ENCODE data around the gene WDR90.

WDR90 gene

GRCh38 chr16:640614-641013, 8.6 kb upstream of the WDR90 start:
- no peak for DNase-seq

GRCh38 chr16:641326-642188, 7.6 kb upstream of the WDR90 start, which contains the start of gene MCRIP2:
Gene MCRIP2 (plus strand): TSS chr16:641828. CDS start chr16:641992, 164 bp downstream.
- DNase-seq: peak; percentile 57

GRCh38 chr16:642189-643049, 6.7 kb upstream of the WDR90 start:
- no peak for DNase-seq

DNA sequence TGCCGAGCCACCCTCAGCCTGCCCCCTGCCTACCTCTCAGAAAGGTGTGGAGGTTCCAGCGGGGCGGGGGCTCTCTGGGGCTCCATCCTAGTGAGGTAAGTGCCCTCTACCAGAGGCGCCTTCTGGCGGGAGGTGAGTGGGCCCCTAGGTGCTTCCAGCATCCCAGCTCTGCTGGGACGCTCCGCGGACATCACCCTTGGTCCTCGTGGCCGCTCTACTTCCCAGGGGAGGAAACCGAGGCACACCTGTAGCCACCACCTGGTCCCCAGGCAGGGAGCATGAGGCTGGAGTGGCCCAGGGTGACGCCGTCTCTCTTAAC, 6.2 kb upstream of the WDR90 start:
- no peak for DNase-seq

- DNase-seq: no peak
These were observed 4.6 kb upstream of the WDR90 start for GRCh38 chr16:644556-644955.

DNA sequence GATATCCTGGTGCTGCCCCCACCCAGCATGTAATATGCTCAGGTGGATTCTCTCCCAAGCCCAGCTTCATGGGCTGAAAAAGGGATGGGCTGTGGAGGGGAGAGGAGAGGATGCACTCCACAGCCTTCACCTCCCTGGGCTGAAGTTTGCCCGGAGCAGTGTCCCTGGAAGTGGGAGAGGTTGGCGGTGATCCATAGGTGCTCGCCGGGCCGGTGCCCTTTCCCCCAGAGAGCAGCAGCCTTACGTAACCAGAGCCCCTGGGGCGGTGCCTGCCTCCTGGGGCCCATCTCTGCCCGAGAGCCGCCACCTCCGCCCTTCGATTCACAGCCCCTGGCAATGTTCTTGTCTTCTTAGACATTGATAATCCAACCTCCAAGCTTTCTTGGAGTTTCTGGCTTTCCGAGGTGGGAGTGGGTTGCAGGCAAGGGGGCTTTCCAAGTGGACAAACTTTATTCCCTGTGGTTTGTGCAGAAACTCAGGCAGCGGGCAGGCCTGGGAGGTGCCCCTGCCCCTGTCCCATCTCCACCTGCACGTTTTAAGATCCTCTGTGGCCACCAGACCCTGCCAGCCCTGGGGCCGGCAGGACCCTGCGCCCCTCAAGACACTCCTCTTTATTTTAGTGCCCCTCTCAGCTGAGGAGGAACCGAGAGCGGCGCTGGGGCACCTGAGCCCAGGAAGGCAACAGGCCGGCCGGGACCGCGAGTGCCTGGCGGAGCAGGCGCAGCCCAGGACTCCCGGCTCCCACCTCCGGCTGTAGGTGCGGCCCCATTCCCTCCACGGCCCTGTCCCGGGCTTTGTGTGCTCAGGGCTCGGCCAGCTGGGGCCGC, 3.1 kb upstream of the WDR90 start:
- DNase-seq: no peak

DNA sequence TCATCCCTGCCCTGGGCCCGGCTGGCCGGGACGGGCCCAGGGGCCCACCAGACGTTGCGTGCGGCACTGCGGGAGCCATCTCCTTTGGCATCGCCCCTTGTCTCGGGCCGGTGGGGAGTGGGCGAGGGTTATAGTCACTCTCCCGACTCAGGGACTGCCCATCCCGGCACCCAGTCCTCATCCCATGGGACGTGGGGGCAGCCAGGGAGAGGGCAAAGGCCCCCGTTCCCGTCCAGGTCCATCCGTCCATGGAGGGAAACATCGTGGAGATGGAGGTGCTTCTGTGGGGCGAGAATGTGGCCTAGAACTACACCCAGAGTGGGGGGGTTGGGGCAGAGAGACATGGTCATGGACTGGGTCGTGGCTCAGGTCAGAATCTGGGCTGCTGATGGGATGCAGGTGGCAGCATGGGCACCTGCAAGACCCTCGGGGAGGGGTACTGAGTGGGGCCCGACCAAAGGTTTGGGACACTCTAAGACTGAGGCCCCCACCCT, 2.4 kb upstream of the WDR90 start:
- no peak for DNase-seq

DNA sequence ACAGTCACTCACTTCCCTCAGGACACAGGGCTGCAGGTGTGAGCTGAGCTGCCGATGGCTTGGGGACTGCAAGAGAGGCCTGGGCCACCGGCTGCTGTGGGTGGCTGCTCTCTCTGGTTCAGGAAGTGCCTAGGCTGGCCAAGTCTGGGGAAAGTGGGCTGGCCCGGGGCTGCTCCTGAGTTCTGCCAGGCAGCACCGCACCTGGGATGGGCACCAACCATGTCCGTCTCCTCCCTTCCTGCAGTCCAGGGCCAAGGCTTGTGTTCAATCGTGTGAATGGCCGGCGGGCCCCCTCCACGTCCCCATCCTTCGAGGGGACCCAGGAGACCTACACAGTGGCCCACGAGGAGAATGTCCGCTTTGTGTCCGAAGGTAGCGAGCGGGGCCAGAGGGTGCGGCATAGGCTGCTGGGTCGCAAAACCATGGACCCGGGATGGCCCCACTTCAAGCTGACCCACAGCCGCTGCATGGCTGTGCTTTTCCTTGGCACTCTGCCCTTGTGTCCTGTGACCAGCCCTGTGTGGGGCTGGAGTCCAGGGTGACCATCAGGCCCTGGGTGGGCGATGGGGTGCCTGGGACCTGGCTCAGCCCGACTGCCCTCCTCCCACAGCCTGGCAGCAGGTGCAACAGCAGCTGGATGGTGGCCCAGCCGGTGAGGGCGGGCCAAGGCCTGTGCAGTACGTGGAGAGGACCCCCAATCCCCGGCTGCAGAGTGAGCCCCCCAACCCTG, 1.8 kb upstream of the WDR90 start:
- no peak for DNase-seq

DNA sequence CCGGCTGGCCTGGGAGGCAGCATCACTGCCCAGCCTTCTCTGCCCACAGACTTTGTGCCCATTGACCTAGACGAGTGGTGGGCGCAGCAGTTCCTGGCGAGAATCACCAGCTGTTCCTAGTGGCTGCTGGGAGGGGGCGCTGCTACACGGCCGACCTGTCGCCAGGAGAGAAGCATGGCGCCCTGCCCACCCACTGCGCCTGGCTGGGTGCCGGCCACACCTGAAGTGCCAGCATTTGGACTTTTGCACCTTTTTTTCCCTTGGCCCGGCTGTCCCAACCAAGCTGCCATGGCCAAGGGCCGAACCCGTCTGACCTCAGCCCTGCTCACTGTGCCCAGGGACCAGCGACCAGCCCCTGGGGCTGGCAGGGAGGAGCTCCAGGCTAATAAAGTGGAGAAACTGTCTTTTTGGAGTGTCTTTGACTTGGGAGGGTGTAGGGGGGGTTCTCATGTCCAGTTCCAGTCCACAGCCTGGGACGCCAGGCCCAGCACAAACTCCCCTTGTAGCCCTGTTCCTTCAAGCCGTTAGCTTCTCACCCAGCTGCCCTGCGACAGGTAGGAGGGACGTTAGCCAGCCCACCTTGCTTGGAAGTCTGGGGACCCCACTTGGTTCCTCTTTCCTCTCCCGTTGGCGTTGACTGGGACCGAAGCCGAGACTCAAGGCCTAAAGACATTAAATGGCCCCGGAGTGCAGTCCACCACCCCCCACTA, 939 bp upstream of the WDR90 start:
- DNase-seq: peak; percentile 20

- no peak for DNase-seq
These were observed 466 bp downstream of the WDR90 start for GRCh38 chr16:649631-650030.

GRCh38 chr16:651844-652243, 2.7 kb downstream of the WDR90 start:
- DNase-seq: no peak

DNA sequence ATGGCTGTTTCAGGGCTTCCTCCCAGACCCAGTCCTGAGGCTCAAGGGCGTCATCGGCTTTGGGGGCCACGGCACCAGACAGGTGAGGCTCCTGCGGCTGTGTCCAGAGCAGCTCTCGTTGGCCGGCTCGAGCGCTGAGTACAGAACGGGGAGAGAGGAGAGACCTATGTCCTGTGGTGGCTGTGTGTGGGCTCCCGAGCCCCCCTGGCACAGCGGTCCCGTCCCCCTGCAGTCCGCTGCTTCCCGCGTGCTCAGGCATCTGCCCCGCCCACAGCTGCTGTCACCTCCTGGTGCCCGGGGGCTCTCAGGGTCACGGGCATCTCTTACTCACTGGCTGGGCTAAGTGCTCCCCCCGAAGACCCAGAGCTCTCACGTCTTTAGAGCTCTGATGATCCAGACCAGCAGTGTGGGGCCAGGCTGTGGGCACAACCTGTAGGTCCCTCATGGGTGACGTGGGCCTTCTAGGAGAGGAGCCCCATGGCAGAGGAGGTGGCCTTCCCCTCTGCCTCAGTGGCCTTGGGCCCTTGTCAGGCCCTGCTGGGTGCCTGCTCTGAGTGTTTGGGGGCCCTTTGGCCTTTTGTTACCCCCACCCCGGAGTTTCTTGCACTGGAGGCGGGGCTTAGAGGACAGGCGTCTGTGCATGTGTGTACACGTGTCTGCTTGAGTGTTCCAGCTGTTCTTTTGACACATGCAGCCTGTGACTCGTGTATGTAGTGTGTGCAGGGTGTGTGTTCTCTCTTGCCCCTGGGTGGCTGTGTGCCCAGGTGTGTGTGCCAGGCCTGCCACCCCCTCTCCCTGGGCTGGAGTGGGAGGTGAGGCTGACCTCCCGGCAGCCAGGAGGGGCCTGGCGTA, 3.5 kb downstream of the WDR90 start:
- DNase-seq: no peak

DNA sequence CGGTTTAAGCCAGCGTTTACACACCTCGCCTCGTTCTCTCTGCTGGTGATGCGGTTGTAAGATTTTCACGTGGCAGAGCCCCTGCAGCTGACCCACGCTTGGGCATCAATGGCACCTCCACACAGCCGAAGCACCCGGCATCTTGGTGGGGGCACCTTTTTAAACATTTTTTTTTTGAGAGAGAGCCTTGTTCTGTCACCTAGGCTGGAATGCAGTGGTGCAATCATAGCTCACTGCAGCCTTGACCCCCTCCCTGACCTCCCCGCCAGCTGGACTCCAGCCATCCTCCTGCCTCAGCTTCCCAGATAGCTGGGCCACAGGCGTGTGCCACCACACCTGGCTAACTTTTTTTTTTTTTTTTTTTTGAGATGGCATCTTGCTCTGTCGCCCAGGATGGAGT, 4.9 kb downstream of the WDR90 start:
- no peak for DNase-seq

DNA sequence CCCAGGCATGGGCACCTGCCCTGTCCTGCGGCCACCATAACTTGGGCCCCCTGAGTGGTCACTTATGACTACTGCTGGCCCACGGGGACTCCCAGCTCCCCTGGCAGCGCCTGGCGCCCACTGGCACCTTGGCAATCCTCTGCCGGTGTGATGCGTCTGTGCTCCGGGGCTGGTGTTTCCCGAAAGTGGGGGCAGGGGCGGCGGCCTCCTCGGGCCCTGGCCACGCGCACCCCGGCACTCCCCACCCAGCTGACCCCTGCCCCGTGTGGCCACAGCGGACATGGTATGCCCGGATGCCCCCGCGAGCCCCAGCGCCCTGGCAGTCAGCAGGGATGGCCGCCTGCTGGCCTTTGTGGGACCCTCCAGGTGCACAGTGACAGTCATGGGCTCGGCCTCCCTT, 8.3 kb downstream of the WDR90 start:
- no peak for DNase-seq

DNA sequence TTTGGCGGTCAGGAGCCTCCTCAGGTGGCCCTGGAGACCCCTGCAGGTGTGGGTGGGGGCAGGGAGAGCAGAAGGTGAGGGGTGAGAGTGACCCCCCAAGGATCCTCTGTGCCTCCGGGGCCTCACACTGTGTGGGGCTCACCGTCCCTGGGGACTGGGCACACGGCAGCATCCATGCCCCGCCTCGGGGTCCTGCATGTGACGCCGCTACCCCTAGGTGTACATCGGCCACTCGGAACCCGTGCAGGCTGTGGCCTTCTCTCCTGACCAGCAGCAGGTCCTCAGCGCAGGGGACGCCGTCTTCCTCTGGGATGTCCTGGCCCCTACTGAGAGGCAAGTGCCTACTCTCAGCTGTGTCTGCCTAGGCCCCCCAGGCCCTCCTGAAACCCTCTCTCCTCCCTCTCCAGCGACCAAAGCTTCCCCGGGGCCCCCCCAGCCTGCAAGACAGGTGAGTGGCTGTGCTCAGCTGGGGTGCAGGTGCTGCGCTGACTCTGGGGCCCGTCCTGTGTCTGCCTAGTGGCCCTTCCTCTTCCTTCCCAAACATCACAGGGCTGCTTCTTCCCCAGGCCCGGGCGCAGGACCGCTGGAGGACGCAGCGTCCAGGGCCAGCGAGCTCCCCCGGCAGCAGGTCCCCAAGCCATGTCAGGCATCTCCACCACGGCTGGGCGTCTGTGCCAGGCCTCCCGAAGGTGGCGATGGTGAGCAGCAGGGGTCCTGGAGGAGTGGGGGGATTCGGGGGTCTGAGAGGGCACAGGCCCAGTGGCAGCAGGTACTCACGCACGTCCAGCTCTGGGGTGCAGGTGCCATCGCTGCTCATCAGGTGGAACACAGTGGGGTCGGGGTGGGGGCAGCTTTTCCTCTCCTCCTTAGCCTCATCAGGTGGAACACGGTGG, 9.8 kb downstream of the WDR90 start:
- no peak for DNase-seq

DNA sequence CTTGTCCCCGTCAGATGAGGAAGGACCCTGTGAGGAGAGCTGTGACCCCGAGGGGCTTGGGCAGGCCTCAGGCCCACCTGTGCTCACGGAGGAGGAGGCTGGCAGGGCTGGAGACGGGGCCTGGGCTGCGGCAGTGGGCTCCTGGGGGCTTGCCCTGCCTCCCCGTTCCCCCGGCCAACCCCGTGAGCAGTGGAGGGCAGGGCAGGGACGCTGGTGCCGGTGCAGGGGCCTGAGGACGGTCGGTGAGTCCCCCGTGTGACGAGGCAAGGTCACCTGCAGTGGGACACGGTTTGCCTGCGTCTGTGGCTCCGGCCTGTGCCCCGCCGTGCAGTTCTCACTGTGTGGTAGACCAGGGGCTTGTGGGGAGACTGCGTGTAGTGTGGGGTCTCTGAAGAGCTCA, 10.5 kb downstream of the WDR90 start:
- no peak for DNase-seq

DNA sequence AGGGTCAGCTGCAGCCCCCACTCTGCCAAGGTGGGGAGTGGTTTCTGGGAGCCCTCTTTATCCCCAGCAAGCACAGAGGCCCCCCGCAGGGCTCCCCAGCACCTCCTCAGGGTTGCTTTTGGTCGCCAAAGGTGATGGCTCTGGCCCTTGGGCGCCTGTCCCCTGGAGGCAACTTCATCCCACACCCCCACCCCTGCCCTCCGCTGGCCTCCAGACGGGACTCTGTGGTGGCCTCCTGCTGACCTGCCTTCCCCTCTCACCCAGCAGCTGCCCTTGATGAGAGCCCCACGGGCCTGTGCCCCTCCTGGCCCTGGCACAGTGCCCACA, 10.9 kb downstream of the WDR90 start:
- no peak for DNase-seq

DNA sequence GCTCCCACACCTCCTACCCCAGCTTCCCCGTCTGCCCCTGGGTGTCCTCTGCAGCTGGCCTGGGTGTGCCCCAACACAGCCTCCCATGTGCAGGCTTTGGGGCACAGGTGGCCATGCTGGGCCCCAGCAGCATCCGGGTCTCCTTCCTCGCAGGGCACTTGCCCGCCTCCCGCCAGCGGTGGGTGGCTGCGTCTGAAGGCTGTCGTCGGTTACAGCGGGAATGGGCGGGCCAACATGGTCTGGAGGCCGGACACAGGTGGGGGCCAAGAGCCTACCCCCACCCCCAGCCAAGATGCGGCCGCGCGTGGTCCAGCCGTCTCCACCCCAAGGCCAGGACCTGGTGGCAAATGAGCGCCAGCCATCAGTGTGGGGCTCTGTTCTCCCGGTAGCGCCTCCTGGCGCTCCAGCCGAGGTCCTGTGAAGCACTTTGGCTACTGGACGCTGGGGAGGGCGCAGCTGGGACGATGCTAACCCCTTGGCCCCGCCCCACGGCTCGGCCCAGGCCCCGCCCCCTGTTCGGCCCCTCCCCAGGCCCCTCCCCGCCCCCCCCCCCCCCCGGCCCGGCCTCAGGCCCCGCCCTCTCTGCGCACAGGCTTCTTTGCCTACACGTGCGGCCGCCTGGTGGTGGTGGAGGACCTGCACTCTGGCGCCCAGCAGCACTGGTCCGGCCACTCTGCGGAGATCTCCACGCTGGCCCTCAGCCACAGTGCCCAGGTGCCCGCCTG, 11.5 kb downstream of the WDR90 start:
- peak; percentile 73 for DNase-seq

DNA sequence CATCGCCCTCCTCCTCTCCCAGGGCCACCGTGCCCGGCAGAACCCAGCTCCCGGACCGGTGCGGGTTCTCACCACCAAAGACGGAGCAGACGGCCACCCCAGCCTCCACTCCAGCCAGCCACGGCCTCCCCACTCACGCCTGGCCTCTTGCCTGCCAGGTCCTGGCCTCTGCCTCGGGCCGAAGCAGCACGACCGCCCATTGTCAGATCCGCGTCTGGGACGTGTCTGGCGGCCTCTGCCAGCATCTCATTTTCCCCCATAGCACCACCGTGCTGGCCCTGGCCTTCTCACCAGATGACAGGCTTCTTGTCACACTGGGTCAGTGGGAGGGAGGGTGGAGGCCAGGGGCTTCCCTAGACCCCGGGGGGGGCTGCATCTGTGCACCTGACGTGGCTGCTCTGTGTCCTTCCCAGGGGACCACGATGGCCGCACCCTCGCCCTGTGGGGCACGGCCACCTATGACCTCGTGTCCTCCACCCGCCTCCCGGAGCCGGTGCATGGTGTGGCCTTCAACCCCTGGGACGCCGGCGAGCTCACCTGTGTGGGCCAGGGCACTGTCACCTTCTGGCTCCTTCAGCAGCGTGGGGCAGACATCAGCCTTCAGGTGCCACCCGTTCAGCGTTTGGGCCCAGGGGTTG, 12.1 kb downstream of the WDR90 start:
- DNase-seq: no peak

Data from fibroblast of skin of right quadriceps (primary cell).